Left renal pelvis (tissue), 4 donors: ENCODE measurements around the gene KCNH3. TPM values are rescaled to one million over a fixed set of nuclear protein-coding genes. Genes with fewer than 3 reads are reported as not detected.
A peak's percentile ranks its signal among the peaks of the same experiment; 100 is the strongest.

Experiments
- DNase-seq, 4 donors: peaks; one replicate each; pipeline ENCODE4 v3.0.0-alpha.2; 2013; ENCODE audit warnings: low read depth in 4 of 4, low spot score in 3 of 4
- polyA plus RNA-seq, 4 donors: library from polyadenylated mRNA; unstranded; fragments of 120-200 nt; gene quantifications; one replicate each; pipeline ENCODE4 v1.2.1, GENCODE V29; 2013; ENCODE audit not compliant: insufficient read length in 4 of 4

The KCNH3 gene
- polyA plus RNA-seq, 4 donors: 2.4 to 8.5 (median 4.6) TPM

GRCh38 chr12:49557917-49558215, 19.0 kb downstream of the KCNH3 start:
- no peak for DNase-seq

- no peak for DNase-seq
Measured at GRCh38 chr12:49558526-49558925, 19.7 kb downstream of the KCNH3 start.

- no peak for DNase-seq
Measured at GRCh38 chr12:49559011-49559675, 20.3 kb downstream of the KCNH3 start.

GRCh38 chr12:49560695-49561094, 21.9 kb downstream of the KCNH3 start:
- no peak for DNase-seq

- DNase-seq: no peak
Measured at GRCh38 chr12:49562233-49562632, 23.4 kb downstream of the KCNH3 start.

GRCh38 chr12:49562831-49563230, 24.0 kb downstream of the KCNH3 start:
- DNase-seq: no peak

- no peak for DNase-seq
Measured at GRCh38 chr12:49563951-49564685, 25.3 kb downstream of the KCNH3 start.

GRCh38 chr12:49564686-49565405, 26.0 kb downstream of the KCNH3 start:
- DNase-seq: no peak

- DNase-seq: no peak
Measured at GRCh38 chr12:49565406-49566265, 26.8 kb downstream of the KCNH3 start.

- no peak for DNase-seq
Measured at GRCh38 chr12:49566361-49566760, 27.5 kb downstream of the KCNH3 start.

- no peak for DNase-seq
Measured at GRCh38 chr12:49567302-49567610, 28.4 kb downstream of the KCNH3 start.

GRCh38 chr12:49567611-49568441, 29.0 kb downstream of the KCNH3 start, which contains the start of gene MCRS1:
Gene MCRS1, minus strand, starts transcription at chr12:49568142. Its CDS starts 1,411 bp downstream, at chr12:49566731.
- peak; percentile 81 to 88 (median 84) for DNase-seq

GRCh38 chr12:49568442-49569162, 29.8 kb downstream of the KCNH3 start:
- DNase-seq: no peak

GRCh38 chr12:49577589-49578315, 38.9 kb downstream of the KCNH3 start:
- no peak for DNase-seq

GRCh38 chr12:49578471-49579112, 39.8 kb downstream of the KCNH3 start:
- DNase-seq: no peak

GRCh38 chr12:49580572-49581535, 42.0 kb downstream of the KCNH3 start:
- peak; percentile 54 to 78 (median 68) for DNase-seq

GRCh38 chr12:49582201-49582600, 43.4 kb downstream of the KCNH3 start:
- DNase-seq: no peak
